IPS DF 19.7 (cell line): Measurements from ENCODE around the gene ASTN2.

Experiments used
- DNase-seq: peaks from one replicate; pipeline ENCODE4 v3.0.0-alpha.2; 2013; ENCODE audit warnings: low read depth, low spot score

The ASTN2 gene

DNA sequence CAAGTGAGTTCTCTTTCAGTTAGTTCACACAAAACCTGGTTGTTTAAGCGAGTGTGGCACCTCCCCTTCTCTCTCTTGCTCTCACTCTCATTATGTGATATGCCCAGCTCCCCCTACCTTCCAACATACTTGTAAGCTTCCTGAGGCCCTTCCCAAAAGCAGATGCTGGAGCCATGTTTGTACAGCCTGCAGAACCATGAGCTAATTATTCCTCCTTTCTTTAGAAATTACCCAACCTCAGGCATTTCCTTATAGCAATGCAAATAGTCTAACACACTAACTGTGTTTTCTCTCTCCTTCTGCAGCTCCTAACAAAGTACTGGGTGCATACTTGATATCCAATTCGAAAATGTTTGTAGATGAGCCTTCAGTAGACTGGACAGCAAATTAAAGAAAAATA, 665.1 kb downstream of the ASTN2 start:
- no peak for DNase-seq

DNA sequence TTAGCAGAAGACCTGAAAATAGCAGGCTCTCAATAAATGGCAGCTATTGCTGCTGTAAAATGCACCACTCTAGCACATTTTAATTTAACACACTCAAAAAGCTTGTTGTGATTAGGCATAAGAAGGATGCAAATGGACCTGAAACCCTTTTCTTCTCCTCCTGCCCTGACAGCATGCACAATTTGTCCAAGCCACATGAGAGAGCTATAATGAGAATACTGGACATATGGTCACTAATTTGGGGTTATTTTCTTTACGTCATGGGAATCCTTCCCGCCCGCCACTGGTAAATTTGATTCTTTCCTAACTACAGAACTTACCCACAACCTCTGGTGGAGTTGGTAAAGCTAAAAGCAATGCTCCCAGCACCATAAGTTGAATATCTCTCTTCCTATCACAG, 665.7 kb downstream of the ASTN2 start:
- DNase-seq, result no peak

DNA sequence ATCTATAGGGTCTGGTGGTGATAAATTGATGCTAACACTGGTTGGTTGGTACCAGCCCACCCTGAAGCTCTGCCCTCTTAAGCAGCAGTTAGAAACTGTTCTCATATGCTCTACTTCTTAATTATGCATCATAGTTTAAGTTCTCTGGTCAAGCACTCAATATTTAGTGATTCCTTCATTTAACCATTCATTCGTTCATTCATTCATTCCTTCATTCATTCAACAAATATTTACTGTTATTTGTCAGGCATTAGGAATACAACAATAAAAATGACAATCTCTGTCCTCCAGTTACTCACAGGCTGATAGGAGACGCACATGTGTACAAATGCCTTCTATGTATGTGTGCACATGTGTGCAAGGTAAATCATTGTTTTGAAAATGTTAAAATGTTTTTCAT, 673.1 kb downstream of the ASTN2 start:
- DNase-seq, result no peak

DNA sequence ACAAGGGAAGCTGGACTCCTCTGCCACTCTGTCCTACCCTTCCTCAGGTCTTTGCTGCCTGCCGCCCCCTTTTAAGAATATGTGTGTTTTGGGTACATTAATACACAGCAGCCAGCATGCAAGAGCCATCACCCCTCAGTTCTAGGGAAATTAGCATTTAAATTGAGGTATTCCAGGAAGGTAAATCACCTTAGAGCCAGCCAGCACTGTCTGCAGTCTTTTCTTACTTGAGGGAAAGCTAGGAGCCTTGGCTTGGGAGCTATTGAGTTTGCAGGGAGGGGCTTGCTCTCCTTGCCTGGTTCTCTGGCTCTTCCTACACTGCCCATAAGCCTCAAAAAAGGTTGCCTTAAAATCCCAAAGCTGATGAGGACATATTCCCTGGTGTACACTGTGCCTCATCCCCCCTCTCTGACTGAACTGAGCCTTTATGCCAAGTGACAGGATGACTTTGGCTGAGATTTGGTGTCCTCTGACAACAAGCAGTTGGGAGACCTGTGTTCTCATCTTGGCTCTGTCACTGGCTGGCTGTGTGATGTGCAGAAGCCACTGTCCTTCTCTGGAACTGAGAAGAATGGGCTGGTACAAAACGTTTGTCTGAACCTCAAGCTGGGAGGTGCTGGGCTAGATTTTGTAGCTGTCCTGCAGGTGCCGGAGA, 673.6 kb downstream of the ASTN2 start:
- DNase-seq, result peak; percentile 12

DNA sequence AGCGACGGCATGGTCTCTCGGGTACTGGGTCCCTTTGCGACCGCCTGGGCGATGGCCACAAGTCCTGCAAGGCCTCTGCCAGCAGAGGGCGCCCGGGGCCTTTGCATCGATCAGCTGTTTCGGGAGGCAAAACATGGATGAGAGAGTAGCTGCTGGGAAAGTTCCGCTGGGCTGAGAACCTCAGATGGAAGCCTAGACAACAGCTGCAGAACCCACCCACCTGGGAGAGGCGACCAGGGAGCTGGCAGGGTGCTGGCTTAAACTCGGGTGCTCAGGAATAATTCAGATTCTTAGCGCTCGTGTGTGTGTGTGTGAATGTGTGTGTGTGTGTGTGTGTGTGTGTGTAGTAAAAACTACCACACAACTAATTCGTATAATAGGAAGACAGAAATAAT, 677.7 kb downstream of the ASTN2 start:
- DNase-seq, result peak; percentile 57

DNA sequence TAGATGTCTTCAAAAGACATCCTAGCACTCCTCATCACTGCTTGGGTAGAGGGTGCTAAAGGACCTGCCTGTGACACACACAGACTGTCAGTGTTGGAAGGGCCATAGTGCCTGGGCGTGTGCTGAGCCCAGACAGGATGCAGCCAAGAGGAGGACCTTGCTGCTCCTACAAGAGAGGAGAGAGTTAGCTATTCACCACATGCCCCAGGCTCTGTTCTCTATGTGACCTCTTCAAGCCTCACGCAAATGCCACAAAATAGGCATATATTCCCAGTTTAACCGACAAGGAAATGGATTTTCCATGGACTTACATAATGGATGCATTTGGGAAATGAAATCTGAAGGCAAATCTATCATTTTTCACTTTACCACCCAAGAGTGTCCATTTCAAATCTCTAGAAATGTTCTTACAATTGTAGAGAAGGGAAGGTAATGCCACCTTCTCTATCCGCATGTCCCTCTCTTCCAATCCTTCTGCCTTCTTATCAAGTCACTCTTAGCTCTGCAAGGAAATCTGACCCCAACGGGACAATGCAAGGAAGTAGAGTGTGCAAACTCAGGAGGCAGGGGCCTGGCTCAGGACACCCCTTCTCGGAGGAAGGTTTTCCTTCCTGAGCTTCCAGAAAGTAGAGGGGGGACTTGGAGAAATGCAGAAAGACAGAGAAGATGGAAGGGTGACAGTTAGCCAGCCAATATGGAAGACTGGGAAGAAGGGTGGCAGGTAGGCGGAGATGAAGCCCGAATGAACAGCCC, 678.3 kb downstream of the ASTN2 start:
- no peak for DNase-seq

DNA sequence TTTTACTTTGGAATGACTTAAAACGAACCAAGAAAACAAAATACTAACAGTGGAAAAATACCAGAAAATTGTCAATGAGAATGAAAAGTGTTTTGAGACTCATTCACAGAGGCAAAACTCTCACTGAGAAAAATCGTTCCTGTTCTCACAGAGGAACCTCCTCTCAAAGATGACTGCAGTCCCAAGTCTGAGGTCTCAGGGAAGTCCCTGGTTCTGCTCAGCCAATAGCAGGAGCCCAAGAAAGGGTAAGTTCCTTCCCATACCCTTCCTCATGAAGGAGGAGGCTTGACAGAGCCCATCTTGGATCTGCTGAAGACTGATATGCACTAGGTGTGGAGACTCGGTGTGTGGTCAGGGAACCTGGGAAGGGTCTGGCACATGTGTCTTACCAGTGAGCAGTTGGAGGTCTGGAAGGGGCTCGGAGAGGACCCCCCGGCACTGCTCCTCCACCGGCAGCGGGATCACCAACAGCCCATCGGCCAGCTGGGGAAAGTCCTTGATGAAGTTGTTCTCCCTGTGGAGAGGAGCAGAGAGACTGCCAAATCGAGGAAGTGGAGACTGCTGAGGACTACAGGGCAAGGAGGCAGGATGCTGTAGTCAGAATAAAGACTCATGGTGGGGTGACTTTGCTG, 681.7 kb downstream of the ASTN2 start:
- DNase-seq, result no peak

DNA sequence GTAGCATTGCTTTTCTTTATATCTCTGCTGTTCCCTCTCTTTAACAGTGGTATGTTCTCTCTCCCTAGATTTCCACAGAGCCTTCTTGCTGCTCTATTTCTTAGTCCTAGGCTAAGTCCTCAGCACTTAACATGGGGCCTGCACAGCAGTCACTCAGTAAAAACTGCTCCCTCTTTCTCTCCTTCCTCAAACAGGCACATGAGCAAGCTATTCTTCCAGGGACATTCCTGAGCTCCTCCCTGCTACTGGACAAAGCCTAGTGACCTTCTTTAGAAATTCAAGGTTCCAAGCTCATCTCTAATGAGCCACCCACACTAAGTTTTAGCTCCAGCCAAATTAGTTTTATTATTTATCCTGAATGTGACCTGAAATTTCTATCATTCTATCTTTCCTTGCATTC, 688.3 kb downstream of the ASTN2 start:
- DNase-seq, result no peak

DNA sequence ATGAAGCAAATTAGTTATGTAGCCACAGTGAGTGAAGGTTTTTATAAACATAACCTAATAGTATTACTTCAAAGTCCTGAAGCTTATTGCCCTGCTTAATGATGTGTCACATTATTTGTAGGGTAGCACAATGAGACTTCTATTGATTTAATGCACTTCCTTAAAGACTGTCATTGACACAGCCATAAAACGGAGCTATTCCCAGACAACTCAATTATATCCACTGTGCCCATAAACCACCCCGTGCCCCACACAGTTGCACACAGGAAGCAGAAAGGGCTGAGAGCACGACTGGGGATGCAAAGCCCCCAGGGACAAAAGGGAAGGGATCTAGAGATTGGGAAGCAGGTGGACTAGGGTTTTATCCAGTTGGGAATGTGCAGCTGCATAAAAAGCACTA, 690.7 kb downstream of the ASTN2 start:
- DNase-seq, result no peak

DNA sequence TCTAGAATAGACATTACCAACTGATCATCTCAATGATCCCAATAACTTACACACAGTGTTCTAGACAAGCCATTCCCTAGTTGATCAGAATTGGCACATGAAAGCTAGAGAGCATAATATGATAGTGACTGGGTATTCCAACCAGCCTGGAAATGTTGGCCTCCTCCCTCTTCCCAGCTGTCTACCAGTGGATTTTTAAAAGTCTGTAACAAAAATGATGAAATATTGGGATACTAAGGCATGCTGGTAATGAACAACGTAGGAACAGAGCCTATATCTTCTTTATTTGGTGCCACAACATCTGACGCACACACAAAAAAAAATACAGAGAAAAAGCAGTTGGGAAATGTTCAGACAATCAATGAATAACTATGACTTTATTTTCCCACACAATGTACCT, 692.9 kb downstream of the ASTN2 start:
- no peak for DNase-seq

DNA sequence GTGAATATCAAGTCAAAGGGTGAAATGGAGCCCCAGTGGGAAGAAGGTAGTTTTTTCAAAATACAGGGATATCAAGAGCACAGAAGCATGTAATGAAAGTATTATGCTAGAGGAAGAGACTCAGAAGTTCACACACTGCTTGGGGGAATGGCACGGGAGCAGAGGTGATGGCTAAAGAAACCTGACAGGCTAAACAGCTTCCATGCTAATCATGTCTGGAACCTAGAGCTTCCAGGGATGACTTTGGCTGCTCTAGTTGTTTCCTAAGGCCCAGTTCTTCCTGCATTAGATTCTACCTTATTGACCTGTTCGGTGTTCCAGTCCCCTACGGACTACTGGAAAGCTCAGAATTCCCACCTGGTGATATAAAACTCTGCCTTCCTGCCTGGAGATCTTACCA, 693.4 kb downstream of the ASTN2 start:
- no peak for DNase-seq

DNA sequence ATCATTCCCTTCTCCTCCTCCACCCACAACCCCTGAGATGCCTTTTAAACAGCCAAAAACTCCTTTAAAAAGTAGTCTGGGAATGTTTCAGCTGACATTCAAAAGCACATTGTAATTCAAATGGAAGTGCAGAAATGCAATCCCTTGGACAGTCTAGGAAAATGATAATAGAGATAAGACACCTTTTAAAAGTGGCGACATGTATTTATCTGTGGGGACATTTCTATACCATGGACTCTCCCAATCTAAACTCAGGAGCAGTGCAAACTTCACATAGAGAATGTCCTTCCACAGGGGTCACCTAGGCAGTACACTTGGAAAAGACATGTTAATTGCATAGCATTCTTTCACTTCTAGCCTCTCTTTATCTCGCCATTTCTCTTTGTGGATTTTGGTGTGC, 694.7 kb downstream of the ASTN2 start:
- DNase-seq, result no peak

DNA sequence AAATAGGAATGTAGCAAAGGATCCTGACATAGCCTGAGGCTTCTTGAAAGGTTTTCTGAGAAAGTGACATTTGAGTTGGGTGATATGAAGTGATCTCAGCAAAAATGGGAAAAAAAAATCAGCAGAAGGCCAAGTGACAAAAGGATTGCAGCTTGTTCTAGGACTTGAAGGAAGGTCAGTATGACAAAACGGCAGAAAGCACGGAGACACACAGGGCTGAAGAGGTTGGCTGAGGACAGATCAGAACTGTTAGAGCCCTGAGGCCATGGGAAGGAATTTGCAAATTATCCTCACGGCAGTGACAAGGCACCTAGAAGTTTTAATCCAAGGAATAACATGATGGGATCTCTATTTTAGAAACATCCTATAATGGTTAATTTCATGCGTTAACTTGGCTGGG, 696.7 kb downstream of the ASTN2 start:
- no peak for DNase-seq

DNA sequence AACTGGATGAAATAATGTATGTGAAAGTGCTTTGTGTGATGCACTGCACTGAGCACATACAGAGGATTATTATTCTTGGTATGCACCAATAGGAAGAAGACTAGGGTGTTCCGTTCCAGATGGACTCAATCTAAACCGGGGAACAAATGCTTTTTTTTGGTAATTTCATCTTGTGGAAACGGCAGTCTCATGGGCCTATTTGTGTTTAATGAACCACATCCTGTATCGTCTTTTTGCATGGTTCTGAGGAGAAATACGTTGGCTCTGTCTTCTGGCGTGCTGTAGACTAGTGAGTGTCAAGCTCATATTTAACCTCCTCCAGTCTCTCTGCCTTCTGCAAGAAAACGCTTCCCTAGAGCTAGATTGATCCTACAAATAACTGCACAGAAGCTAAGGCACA, 697.7 kb downstream of the ASTN2 start:
- no peak for DNase-seq

DNA sequence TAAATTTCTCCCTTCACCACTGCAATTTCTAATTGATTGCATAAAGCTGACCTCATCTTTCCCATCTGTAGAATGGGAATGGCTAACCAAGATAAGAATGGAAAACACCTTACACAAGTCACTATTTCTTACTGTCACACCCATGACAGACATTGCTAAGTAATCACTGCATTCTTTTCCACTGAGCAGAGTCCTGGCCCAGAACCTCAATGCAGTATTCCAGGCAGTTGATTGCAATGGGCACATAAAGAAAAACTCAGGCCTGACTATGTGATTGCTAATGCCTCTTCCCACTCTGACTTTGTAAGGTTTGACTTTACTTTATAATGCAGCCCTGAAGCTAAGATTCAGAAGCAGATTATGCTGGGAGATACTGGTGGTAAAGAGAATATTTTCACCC, 698.4 kb downstream of the ASTN2 start:
- DNase-seq, result no peak

DNA sequence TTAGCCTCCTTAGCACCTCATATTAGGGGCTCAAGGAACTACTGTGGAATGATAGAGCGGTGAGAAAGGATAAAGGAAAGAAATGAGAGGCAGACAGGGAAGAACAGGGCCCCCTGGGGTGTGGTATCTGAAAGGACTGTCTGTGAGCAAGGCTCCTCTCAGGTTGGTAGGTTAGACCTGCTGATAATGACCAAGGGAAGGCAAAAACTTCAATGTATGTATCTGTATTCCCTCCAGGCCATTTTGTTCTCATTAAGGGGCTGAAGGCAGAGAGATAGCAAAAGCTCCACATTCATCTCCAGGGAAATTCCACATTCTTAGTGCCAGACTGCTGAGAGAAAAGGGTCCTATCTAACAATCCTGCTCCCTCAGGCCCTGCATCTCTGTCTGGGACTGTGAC, 699.1 kb downstream of the ASTN2 start:
- no peak for DNase-seq

DNA sequence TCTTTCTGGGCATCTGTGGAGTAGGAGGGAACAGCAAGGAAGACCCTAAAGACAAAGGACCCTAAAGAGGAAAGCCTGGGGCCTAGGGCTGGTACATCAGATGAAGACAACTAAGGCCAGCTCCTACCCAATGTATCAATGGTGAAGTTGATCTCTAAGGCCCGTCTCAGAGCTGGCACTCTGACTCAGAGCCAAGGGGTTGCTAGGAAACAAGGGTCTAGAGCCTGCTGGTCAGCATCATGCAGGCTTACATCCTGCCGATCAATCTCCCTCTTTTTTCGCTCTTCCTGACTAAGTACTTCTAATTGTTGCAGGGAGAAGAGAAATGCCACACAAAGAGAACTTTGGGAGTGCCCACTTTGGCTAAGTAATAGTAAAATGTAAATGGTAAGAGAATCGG, 701.6 kb downstream of the ASTN2 start:
- no peak for DNase-seq

DNA sequence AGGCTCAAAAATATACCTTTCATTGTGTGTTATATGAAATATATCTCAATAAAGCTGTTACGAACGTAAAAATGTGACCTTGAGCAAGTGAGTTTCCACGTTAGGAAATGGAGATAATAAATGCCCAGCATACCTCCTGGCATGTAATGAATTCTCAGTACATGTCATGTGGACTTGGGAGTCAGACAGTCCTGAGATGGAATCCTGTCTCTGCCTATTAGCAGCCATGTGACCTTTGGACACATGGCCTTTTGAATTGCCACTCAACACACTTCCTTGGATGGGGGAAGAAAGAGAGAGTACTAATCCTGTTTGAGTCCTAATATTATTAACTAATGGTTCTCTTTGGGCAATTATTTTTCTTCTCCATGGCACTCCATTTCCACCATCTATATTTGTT, 702.1 kb downstream of the ASTN2 start:
- no peak for DNase-seq

DNA sequence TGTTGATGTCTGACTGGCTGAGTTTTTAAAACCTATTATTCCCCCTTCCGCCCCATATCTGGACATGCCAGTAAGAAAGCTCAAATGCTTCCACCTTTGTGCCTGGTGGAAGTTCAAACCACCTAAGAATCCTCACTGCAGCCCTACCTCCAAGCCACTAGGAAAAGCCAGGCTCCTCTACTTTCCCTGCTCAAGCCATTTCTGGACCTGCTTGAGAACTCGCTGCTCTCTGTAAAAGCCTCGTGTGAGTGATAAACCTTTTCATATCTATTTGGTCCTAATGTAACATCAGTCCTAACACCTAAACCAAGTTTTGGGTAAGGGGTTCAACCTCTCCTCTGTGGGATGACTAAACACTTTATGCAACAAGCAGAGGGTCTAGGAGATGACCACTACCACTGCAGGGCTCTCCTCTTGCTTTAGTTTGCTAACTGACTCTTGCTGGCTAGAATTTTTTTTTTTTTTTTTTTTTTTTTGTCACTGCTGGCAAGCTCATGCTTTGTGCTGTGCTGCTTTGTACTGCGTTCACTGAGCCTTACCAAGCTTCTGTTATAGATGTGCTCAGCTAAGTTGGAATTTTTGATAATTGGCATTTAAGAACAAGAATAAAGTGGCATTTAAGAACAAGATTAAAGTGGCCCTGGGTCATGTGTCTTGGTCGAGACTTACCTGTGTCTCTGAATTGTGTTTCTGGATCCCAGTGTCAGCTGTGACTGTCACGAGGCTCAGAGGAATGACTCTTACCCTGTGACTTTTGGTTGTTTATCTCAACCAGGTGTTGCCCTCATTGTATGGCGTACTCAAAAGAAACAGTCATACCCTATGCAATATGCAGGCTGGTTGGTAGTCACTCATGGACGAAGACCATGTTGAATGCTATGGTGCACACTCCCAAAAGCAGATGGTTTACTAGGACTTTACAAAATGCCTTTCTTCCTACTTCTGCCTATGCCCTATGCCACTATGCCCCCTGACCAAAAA, 708.3 kb downstream of the ASTN2 start:
- DNase-seq, result no peak

DNA sequence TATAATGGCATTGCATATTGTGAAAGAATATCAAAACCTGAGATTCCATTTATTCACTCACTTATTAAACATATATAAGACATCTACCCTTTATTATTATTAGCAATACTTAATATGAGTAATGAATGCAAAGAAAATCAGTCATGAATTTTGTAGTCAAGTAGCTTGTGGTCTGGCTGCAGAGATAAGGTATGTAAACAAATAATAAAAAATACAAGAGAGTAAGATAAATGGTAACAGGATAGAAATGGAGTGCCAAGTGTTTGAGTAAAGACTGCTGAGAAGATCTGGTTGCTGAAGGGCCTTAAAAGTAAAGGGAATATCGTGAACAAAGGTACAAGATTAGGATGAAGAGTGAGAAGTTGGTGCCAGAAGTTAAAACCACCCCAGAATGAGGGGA, 709.3 kb downstream of the ASTN2 start:
- no peak for DNase-seq

DNA sequence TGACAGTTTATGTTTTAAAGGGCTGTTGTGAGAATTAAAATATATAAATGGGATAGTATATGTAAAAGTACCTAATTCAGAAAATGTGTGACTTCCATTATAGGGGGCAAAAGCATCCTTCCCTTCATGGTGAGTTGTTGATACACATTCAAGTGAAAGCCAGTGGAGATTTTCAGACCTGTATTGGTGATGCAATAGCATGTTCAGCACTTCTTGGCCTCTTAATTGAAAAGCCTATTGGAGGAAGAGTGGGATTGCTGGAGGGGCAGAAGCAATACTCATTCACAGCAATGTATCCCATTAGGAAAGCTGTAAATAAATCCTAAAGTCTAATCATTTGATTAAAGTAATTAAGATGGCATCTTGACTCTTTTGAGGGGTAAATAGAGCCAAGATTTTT, 710.4 kb downstream of the ASTN2 start:
- DNase-seq, result no peak

DNA sequence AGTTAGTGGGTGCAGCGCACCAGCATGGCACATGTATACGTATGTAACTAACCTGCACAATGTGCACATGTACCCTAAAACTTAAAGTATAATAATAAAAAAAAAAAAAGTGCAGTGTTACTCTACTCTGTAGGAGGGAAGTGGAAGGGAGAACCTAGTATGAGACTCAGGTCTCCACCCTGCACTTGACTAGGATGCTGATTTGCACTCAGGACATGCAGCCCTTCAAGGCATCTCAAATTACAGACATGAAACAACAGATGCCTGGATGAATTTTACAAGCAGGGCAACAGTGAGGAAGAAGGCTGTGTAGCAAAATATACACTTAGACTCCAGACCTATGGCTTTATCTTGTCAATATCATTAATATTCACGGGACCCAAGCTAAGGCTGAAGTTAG, 711.2 kb downstream of the ASTN2 start:
- no peak for DNase-seq
